ENCODE measurements around the gene NKD2. TPM values are rescaled to one million over a fixed set of nuclear protein-coding genes. Genes with fewer than 3 reads are reported as not detected.

NKD2 gene, protein sequence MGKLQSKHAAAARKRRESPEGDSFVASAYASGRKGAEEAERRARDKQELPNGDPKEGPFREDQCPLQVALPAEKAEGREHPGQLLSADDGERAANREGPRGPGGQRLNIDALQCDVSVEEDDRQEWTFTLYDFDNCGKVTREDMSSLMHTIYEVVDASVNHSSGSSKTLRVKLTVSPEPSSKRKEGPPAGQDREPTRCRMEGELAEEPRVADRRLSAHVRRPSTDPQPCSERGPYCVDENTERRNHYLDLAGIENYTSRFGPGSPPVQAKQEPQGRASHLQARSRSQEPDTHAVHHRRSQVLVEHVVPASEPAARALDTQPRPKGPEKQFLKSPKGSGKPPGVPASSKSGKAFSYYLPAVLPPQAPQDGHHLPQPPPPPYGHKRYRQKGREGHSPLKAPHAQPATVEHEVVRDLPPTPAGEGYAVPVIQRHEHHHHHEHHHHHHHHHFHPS
- total RNA-seq: 0.24 TPM in 1 of 2 replicates, not detected in the other

GRCh38 chr5:1008451-1009358 lies at the start of gene NKD2:
TSS of gene NKD2 (plus strand) at chr5:1008802. CDS start at chr5:1009058, 256 bp downstream.

Other genes starting within 250 kb of the NKD2 start
- under 0.01 and 0.24 TPM in 2 replicates for gene ZDHHC11B, start 224.1 kb upstream of the NKD2 start, total RNA-seq
- gene ZDHHC11, start 157.8 kb upstream of the NKD2 start, total RNA-seq: 0.43 and 0.72 TPM in 2 replicates
- 25.6 and 46.5 TPM in 2 replicates for gene BRD9, start 116.0 kb upstream of the NKD2 start, total RNA-seq
- gene TRIP13, start 115.9 kb upstream of the NKD2 start, total RNA-seq: 1.9 and 7.5 TPM in 2 replicates
- gene SLC12A7, start 103.3 kb downstream of the NKD2 start, total RNA-seq: 5.8 and 20.0 TPM in 2 replicates
- gene SLC6A19, start 192.8 kb downstream of the NKD2 start, total RNA-seq: not detected in 2 replicates
- not detected in 2 replicates for gene SLC6A18, start 216.6 kb downstream of the NKD2 start, total RNA-seq

Data from tracheal epithelial cell (primary cell).